Mucosa of stomach (tissue), 1 donor: Measurements from ENCODE around the gene LRFN4.
"Not testable (repeated sequence)": the region's sequence is repeated elsewhere in the genome, so short reads cannot be mapped to it uniquely, and the experiment has no call there.

Experiments
- H3K27me3 ChIP-seq: one replicate; pipeline ENCODE4 v1.7.0; 2013; ENCODE audit warnings: mild to moderate bottlenecking, low read length; ENCODE audit not compliant: control insufficient read depth, insufficient read depth
- H3K36me3 ChIP-seq: one replicate; pipeline ENCODE4 v1.7.0; 2013; ENCODE audit warnings: low read length; ENCODE audit not compliant: control insufficient read depth, insufficient read depth
- H3K4me1 ChIP-seq: one replicate; pipeline ENCODE4 v1.7.0; 2013; ENCODE audit warnings: mild to moderate bottlenecking, low read length; ENCODE audit not compliant: control insufficient read depth, insufficient read depth
- H3K4me3 ChIP-seq: one replicate; pipeline ENCODE4 v1.7.0; 2013; ENCODE audit warnings: low read length
- H3K9ac ChIP-seq: one replicate; pipeline ENCODE4 v1.7.0; 2013; ENCODE audit warnings: mild to moderate bottlenecking, low read length, moderate library complexity
- H3K9me3 ChIP-seq: one replicate; pipeline ENCODE4 v1.7.0; 2013; ENCODE audit warnings: mild to moderate bottlenecking, low read length, moderate library complexity; ENCODE audit not compliant: control insufficient read depth
- donor health status: Pancreatic carcinoma.

The LRFN4 gene

DNA sequence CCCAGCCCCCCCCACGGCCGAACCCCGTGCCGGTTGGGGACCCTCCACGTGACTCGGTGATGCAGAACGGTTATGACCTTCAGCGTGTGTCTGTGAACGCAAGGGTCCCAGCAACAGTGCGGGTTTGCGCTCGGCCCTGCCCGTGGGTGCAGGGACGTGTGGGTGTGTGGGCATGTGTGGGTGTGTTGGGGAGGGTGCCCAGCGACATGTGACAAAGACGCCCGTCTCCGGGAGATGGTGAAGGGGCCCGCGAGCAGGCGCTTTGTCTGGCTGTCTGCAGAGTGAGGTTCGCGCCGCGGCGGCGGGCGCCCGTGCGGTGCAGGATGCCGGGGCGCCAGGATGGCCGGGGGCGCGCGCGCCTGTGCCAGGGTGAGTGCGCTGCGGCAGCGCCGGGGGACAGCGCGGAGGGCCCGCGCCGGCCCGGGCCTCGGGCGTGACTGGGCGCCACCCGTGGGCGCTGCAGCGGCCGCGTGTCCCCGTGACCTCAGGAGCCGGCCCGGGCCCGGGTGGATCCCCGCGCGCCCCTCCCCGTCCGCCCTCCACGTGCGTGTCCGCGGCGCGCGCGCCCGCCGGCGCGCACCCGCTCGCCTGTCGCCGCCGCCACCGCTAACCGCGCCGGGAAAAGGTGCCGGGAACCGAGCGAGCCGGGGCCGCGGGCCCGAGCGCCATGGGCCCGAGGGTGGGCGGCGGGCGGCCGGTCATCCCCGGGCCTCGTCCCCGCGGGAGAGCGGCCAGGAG is at the start of gene LRFN4:
Gene LRFN4, plus strand, starts transcription at position 569 of the 738 bp plus-strand sequence. CDS start 681 bp downstream, outside the sequence.
- H3K36me3 ChIP-seq: no peaks in the 10 kb centered on the region
- H3K9ac ChIP-seq: peak within 1 kb of the TSS; percentile 96

DNA sequence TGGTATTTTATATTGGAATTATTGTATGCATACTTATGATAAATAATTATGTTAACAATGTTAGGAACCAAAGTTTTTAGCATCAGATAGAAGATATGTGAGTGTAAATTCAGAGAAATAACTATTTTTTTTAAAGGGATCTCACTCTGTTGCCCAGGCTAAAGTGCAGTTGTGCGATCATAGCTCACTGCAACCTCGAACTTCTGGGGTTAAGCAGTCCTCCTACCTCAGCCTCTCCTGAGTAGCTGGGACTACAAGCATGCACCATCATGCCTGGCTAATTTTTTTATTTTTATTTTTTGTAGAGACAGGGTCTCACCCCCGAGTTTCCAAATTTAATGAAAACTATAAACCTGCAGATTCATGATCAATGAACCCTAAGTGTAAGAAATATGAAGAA is 47.3 kb upstream of the LRFN4 start:
- Histone ChIP-seq H3K27me3 (no peaks in the 10 kb centered on the region), H3K9me3 (no peaks in the 10 kb centered on the region), H3K4me3 (no peak overlapping the region), H3K4me1 (no peaks in the 10 kb centered on the region), H3K9ac (no peak overlapping the region), H3K36me3 (no peaks in the 10 kb centered on the region)

More for the DNA sequence above, at the start of gene LRFN4:
- no peaks in the 10 kb centered on the region for H3K9me3 ChIP-seq
- H3K4me1 ChIP-seq: peaks cover 10% of the 10 kb centered on the region
- H3K27me3 ChIP-seq: no peaks in the 10 kb centered on the region
- H3K4me3 ChIP-seq: peak within 1 kb of the TSS; percentile 89

GRCh38 chr11:66810576-66811185 is 46.2 kb upstream of the LRFN4 start:
- Histone ChIP-seq H3K36me3 (no peaks in the 10 kb centered on the region), H3K9me3 (no peaks in the 10 kb centered on the region), H3K9ac (no peak overlapping the region), H3K4me1 (no peaks in the 10 kb centered on the region), H3K4me3 (no peak overlapping the region), H3K27me3 (no peaks in the 10 kb centered on the region)

GRCh38 chr11:66814678-66815077 is 42.2 kb upstream of the LRFN4 start:
- Histone ChIP-seq H3K4me3 (no peak overlapping the region), H3K9me3 (no peaks in the 10 kb centered on the region), H3K9ac (no peak overlapping the region), H3K36me3 (no peaks in the 10 kb centered on the region), H3K27me3 (no peaks in the 10 kb centered on the region), H3K4me1 (no peaks in the 10 kb centered on the region)

- Histone ChIP-seq H3K4me3 (no peak overlapping the region), H3K36me3 (no peaks in the 10 kb centered on the region), H3K9me3 (no peaks in the 10 kb centered on the region), H3K4me1 (no peaks in the 10 kb centered on the region), H3K27me3 (no peaks in the 10 kb centered on the region), H3K9ac (no peak overlapping the region)
Observed at GRCh38 chr11:66815646-66816045, 41.2 kb upstream of the LRFN4 start.

DNA sequence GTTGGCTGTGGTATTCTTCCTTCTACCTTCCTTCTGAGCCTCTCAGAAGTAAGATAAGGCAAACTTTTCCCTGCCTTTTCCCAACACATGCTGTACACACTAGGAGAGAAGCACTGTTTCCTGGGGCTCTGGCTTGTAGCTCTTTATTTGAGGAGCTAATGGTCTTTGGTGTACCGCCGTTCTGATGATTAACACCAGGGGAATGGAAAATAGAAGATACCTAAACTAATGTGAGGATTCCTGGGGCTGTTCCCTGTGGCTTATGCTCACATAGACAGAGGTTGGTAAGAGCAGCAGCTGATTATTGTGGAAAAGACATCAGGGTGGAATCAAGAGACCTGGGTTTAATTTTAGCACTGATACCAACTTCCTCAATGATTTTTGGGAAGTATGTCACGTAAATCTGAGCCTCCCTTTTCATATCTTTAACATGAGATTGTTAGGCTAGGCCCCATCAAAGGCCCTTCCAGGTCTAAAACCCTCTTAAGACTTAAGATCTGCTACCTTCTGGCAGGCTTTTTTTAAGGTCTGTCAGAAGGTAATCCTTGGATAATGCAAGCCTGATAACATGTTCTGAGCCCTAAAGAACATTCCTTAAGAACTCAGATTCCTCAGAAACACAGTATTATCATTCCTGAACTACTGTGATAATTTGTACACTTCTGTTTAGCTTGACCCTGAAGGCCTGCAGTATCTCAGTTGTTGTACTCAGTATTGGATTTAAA is 38.5 kb upstream of the LRFN4 start:
- Histone ChIP-seq H3K36me3 (no peaks in the 10 kb centered on the region), H3K4me1 (peaks cover 4% of the 10 kb centered on the region), H3K9ac (no peak overlapping the region), H3K9me3 (no peaks in the 10 kb centered on the region), H3K27me3 (no peaks in the 10 kb centered on the region), H3K4me3 (no peak overlapping the region)

GRCh38 chr11:66820381-66820780 is 36.5 kb upstream of the LRFN4 start:
- Histone ChIP-seq H3K9me3 (no peaks in the 10 kb centered on the region), H3K4me3 (no peak overlapping the region), H3K4me1 (peaks cover 4% of the 10 kb centered on the region), H3K9ac (no peak overlapping the region), H3K36me3 (no peaks in the 10 kb centered on the region), H3K27me3 (no peaks in the 10 kb centered on the region)

DNA sequence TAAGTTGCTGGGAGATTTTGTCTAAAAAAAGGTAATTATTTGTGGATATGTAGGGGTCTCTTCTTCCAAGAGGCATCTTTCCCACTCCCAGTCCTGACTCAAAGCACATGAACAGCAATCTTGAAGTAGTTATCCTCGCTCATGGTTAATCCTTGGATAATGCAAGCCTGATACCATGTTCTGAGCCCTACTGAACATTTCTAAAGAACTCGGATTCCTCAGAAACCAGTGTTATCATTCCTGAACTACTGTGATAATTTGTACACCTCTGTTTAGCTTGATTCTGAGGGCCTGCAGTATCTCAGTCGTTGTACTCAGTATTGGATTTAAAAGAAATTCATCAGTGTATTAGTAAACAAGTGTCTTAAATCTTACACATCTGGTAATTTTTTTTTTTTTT is 36.0 kb upstream of the LRFN4 start:
- Histone ChIP-seq H3K4me3 (no peak overlapping the region), H3K9ac (no peak overlapping the region), H3K36me3 (no peaks in the 10 kb centered on the region), H3K4me1 (peaks cover 4% of the 10 kb centered on the region), H3K9me3 (no peaks in the 10 kb centered on the region), H3K27me3 (no peaks in the 10 kb centered on the region)

- no peaks in the 10 kb centered on the region for H3K9me3 ChIP-seq
- H3K4me1 ChIP-seq: peaks cover 4% of the 10 kb centered on the region
- H3K27me3 ChIP-seq: no peaks in the 10 kb centered on the region
- no peak overlapping the region for H3K9ac ChIP-seq
- no peaks in the 10 kb centered on the region for H3K36me3 ChIP-seq
- no peak overlapping the region for H3K4me3 ChIP-seq
Observed at GRCh38 chr11:66823700-66824099, 33.2 kb upstream of the LRFN4 start.

GRCh38 chr11:66824573-66824972 is 32.3 kb upstream of the LRFN4 start:
- H3K9me3 ChIP-seq, H3K9ac ChIP-seq, H3K36me3 ChIP-seq, H3K27me3 ChIP-seq, H3K4me1 ChIP-seq, H3K4me3 ChIP-seq: not testable (repeated sequence)

DNA sequence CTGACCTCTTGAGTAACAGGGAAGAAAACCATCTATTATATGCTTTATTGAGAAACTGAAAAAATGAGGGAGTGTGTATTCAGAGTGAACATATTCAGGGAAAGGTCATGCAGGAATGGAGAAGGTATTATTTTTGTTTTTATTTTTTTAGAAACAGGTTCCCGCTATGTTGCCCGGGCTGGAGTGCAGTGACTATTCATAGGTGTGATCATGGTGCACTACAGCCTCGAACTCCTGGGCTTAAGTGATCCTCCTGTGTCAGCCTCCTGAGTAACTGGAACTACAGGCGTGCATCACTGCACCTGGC is 22.4 kb upstream of the LRFN4 start:
- Histone ChIP-seq H3K9ac (no peak overlapping the region), H3K4me3 (no peak overlapping the region), H3K27me3 (no peaks in the 10 kb centered on the region), H3K9me3 (no peaks in the 10 kb centered on the region), H3K36me3 (no peaks in the 10 kb centered on the region), H3K4me1 (no peaks in the 10 kb centered on the region)

DNA sequence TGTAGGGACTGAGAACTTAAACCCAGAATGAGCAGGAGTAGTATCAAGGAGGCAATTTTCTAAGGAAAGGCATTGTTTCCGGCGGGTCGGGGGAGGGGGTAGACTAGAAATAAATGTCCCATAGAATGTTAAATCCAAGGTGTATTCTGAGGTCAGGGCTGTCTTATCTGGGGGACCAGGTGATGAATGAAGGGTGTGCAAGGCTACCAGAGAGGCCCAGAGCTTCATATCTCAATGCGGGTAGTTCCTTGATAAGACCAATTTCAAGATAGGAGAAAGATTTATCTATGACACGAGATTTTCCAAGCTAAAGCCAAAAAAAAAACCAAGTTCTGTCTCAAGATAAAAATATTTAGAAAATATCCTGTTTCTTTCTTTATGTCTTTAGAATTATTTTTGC is 21.9 kb upstream of the LRFN4 start:
- H3K4me3 ChIP-seq: no peak overlapping the region
- no peaks in the 10 kb centered on the region for H3K4me1 ChIP-seq
- no peaks in the 10 kb centered on the region for H3K9me3 ChIP-seq
- H3K36me3 ChIP-seq: no peaks in the 10 kb centered on the region
- no peak overlapping the region for H3K9ac ChIP-seq
- no peaks in the 10 kb centered on the region for H3K27me3 ChIP-seq
